GM12892 (cell line): Measurements from ENCODE around the gene RPL14.

ENCODE experiments used
- POLR2A ChIP-seq: IDR thresholded peaks from 2 replicates; pipeline ENCODE4 v1.6.1; 2011; ENCODE audit warnings: low read depth, low read length, control low read depth
- POLR2AphosphoS5 ChIP-seq: IDR thresholded peaks from 2 replicates; pipeline ENCODE4 v1.6.1; 2011; ENCODE audit warnings: low read depth, low read length, control low read depth

- TF ChIP-seq POLR2A, result no peak
- TF ChIP-seq POLR2AphosphoS5, result no peak
Measured at GRCh38 chr3:40453933-40454332, 3.2 kb upstream of the RPL14 start.
